A673 (cell line): ENCODE measurements around the gene HSPA6. TPM values are rescaled to one million over a fixed set of nuclear protein-coding genes. Genes with fewer than 3 reads are reported as not detected.

Experiments
- BruUV-seq: library from RNA; stranded (reverse); fragments of 400-500 nt; replicated peaks from 2 replicates; lab custom pipeline; 2021; lab: Mats Ljungman, UMichigan
- CTCF ChIA-PET: fragments of 300-600 bp; sonication (Branson Sonifier 250); formaldehyde crosslinking; loops from one replicate; lab custom pipeline; 2022; ENCODE audit warnings: antibody characterized with exemption; lab: Charles Lee
- POLR2A ChIA-PET: fragments of 300-600 bp; sonication (Branson Sonifier 250); formaldehyde crosslinking; loops from one replicate; lab custom pipeline; 2022; ENCODE audit warnings: antibody characterized with exemption; ENCODE audit not compliant: low non-redundant PET; lab: Charles Lee
- DNase-seq: peaks from one replicate; pipeline ENCODE4 v3.0.0-alpha.2; 2015; ENCODE audit warnings: low spot score
- H3K27ac ChIP-seq: fragments of 200-600 bp; sonication (generic); 2 replicates; pipeline ENCODE4 v1.5.1; 2016; ENCODE audit warnings: mixed run types, low read depth, mild to moderate bottlenecking, mixed read lengths, antibody characterized with exemption, low read length; ENCODE audit not compliant: poor library complexity, severe bottlenecking
- H3K27me3 ChIP-seq: fragments of 200-600 bp; sonication (generic); replicated peaks from 2 replicates; pipeline ENCODE4 v1.6.1; 2017; ENCODE audit warnings: mixed run types, low read depth, mild to moderate bottlenecking, mixed read lengths, antibody characterized with exemption, low read length; ENCODE audit not compliant: insufficient read depth, poor library complexity
- H3K36me3 ChIP-seq: fragments of 200-600 bp; sonication (generic); 2 replicates; pipeline ENCODE4 v1.6.1; 2016; ENCODE audit warnings: mixed run types, mild to moderate bottlenecking, mixed read lengths, antibody characterized with exemption, low read length; ENCODE audit not compliant: insufficient read depth, poor library complexity, severe bottlenecking
- H3K4me1 ChIP-seq: fragments of 200-600 bp; sonication (generic); 2 replicates; pipeline ENCODE4 v1.6.1; 2017; ENCODE audit warnings: mixed run types, mild to moderate bottlenecking, mixed read lengths, antibody characterized with exemption, low read length; ENCODE audit not compliant: insufficient read depth, poor library complexity, severe bottlenecking
- H3K4me3 ChIP-seq: fragments of 200-600 bp; sonication (generic); 2 replicates; pipeline ENCODE4 v1.5.1; 2016; ENCODE audit warnings: low read depth, mixed run types, mild to moderate bottlenecking, mixed read lengths, low read length; ENCODE audit not compliant: poor library complexity, severe bottlenecking
- H3K9me3 ChIP-seq: fragments of 200-600 bp; sonication (generic); 2 replicates; pipeline ENCODE4 v1.6.1; 2016; ENCODE audit warnings: mixed run types, low read depth, mild to moderate bottlenecking, mixed read lengths, antibody characterized with exemption, low read length; ENCODE audit not compliant: poor library complexity, severe bottlenecking
- EZH2 ChIP-seq: fragments of 200-600 bp; sonication (generic); IDR thresholded peaks from 2 replicates; pipeline ENCODE4 v1.6.1; 2017; ENCODE audit warnings: borderline replicate concordance, low read depth, mild to moderate bottlenecking, mixed read lengths, antibody characterized with exemption, low read length; ENCODE audit not compliant: poor library complexity, severe bottlenecking
- intact Hi-C: fragments of 100-400 bp; cut with micrococcal nuclease; formaldehyde crosslinking; loops from one replicate; pipeline ENCODE4 v1.10.0; 2022; ENCODE audit not compliant: unreplicated experiment
- total RNA-seq: library from RNA; stranded (reverse); gene quantifications from 2 replicates; pipeline ENCODE4 v1.2.3, GENCODE V29; 2021
- TF ChIP-seq, protein P1 (sequence below): fragments of 300-800, 200-600 bp; sonication (generic); conservative IDR thresholded peaks from 2 replicates; pipeline ENCODE4 v1.5.1; 2017; ENCODE audit warnings: low read depth, mild to moderate bottlenecking, antibody characterized with exemption, low read length, moderate library complexity, mixed read lengths

The HSPA6 gene
- total RNA-seq, 1 experiment from 2014 or later, result 0.28 TPM

DNA sequence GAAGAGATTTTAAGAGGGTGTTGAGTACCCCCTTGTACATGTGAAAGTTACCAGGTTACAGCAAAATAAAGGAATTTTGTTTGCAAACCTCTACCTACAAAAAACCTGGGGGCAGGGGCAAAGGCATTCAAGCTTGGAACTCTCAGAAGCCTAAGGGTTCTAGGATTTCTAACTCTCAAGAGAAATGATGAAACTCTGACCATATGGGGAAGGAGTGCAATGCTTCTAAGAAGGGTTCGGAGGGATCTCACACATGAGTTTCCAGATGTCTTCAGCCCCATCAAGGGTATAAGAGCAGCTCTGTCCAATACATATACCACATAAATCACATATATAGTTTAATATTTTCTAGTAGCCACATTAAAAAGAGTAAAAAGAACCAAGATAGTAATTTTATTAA lies 26.4 kb upstream of the HSPA6 start:
- Histone ChIP-seq H3K27ac (no peak overlapping the region), H3K36me3 (no peaks in the 10 kb centered on the region), H3K4me3 (no peak overlapping the region), H3K9me3 (no peaks in the 10 kb centered on the region), H3K27me3 (peaks cover 8% of the 10 kb centered on the region), H3K4me1 (no peaks in the 10 kb centered on the region)
- ChIA-PET CTCF (no interaction called here), POLR2A (no interaction called here)
- BruUV-seq, result no TSS peak
- no peak for DNase-seq
- TF ChIP-seq, protein P1, sequence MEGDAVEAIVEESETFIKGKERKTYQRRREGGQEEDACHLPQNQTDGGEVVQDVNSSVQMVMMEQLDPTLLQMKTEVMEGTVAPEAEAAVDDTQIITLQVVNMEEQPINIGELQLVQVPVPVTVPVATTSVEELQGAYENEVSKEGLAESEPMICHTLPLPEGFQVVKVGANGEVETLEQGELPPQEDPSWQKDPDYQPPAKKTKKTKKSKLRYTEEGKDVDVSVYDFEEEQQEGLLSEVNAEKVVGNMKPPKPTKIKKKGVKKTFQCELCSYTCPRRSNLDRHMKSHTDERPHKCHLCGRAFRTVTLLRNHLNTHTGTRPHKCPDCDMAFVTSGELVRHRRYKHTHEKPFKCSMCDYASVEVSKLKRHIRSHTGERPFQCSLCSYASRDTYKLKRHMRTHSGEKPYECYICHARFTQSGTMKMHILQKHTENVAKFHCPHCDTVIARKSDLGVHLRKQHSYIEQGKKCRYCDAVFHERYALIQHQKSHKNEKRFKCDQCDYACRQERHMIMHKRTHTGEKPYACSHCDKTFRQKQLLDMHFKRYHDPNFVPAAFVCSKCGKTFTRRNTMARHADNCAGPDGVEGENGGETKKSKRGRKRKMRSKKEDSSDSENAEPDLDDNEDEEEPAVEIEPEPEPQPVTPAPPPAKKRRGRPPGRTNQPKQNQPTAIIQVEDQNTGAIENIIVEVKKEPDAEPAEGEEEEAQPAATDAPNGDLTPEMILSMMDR, result no peak
- no peak for TF ChIP-seq EZH2
- intact Hi-C loops, result no loop called here

DNA sequence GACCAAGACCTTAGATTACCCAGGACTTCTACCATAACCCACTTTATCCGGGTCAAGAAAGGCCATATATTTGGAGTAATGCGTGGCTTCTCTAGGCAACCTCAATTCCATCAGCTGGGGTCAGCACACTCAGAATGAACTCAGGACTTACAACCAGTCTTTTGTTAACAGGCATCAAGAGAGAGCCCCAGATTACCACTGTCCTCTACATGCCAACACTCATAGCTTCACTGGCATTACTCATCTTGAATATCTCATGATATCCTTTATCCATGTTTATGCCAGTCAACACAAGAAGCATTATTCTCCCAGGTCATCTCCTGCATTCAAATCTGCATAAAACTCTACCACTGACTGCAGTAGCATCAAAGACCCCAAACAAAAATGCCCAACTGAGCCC lies 25.7 kb upstream of the HSPA6 start:
- Histone ChIP-seq H3K36me3 (no peaks in the 10 kb centered on the region), H3K27ac (no peak overlapping the region), H3K4me3 (no peak overlapping the region), H3K4me1 (no peaks in the 10 kb centered on the region), H3K27me3 (peaks cover 8% of the 10 kb centered on the region), H3K9me3 (no peaks in the 10 kb centered on the region)
- intact Hi-C loops, result no loop called here
- BruUV-seq, result no TSS peak
- TF ChIP-seq EZH2, result no peak
- TF ChIP-seq, protein P1, result no peak
- ChIA-PET CTCF (no interaction called here), POLR2A (no interaction called here)
- no peak for DNase-seq

DNA sequence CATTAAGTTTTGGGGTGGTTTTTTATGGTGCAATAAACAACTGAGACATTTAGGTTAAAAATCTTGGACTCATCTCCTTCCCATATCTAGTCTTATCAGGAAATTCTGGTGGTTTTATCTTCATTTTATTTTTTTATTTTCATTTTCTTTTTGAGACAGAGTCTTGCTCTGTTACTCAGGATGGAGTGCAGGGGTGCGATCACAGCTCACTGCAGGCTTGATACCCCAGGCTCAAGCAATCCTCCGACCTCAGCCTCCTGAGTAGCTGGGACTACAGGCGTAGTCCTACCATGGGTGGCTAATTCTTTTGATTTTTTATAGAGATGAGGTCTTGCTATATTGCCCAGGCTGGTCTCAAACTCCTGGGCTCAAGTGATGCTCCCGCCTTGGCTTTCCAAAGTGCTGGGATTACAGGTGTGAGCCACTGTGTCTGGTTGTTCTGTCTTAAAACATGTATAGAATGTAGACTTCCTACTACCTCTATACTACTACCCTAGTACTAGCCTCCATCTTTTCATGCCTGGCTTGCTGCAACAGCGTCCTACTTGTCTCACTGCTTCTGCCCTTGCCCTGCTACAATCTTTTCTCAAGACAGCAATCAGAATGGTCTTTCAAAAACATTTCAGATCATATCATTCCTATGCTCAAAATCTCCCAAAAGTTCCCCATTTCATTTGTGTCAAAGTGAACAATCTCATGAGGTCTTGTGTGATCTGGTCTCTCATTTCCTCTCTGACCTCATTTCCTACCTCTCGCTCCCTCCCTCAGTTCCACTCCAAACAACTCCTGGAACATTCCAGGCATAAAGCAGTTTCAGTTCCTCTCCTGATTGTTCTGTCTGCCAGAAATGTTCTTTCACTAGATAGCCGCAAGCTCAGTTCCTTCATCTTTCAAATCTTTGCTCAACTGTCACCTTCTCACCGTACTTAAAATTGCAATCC lies 25.0 kb upstream of the HSPA6 start:
- BruUV-seq, result no TSS peak
- intact Hi-C loops, result no loop called here
- POLR2A ChIA-PET, result no interaction called here

More for the DNA sequence above, 25.0 kb upstream of the HSPA6 start:
- H3K36me3 ChIP-seq, result no peaks in the 10 kb centered on the region
- no peaks in the 10 kb centered on the region for H3K4me1 ChIP-seq
- peaks cover 8% of the 10 kb centered on the region for H3K27me3 ChIP-seq
- no peak overlapping the region for H3K27ac ChIP-seq
- CTCF ChIA-PET, result no interaction called here
- H3K9me3 ChIP-seq, result no peaks in the 10 kb centered on the region
- DNase-seq, result no peak
- TF ChIP-seq, protein P1, result no peak
- no peak overlapping the region for H3K4me3 ChIP-seq
